Measurements from ENCODE around the gene TSC22D3.
A peak's percentile ranks its signal among the peaks of the same experiment; 100 is the strongest.

- TF ChIP-seq CTCF (IDR thresholded peaks at IDR 0.05) (peak in 2 of 4 experiments; percentile 7 to 21), POLR2A (IDR thresholded peaks at IDR 0.05) (peak in 1 of 2 donors; percentile 21)
These were observed 45.9 kb downstream of the TSC22D3 start for GRCh38 chrX:107729558-107730297.

All from uterus (tissue), 2 donors.